ENCODE measurements around the gene HELB. TPM values are rescaled to one million over a fixed set of nuclear protein-coding genes. Genes with fewer than 3 reads are reported as not detected.

The HELB gene
- total and polyA plus RNA-seq, 7 donors = 0.25 to 1.9 (median 0.90) TPM

GRCh38 chr12:66319266-66319954 lies 17.1 kb downstream of the HELB start:
- no peak overlapping the region for H3K4me3 ChIP-seq
- intact Hi-C loops (cut with DNase I) = no loop called here
- H3K4me1 ChIP-seq = no peaks in the 10 kb centered on the region
- H3K27ac ChIP-seq = no peak overlapping the region
- no peak for DNase-seq
- no peak for TF ChIP-seq CTCF (IDR thresholded peaks at IDR 0.05)
- ATAC-seq = no peak
- peaks cover 2 to 12% of the 10 kb centered on the region in 2 donors for H3K36me3 ChIP-seq (ENCODE audit: insufficient read depth in 1 of 2, low read depth in 1 of 2)
- no peaks in the 10 kb centered on the region for H3K9me3 ChIP-seq
- no peaks in the 10 kb centered on the region for H3K27me3 ChIP-seq (ENCODE audit: insufficient read depth in 3 of 3, low read length in 2 of 3)
- WGBS, 3 donors = 59 to 83% (median 60%) methylated on average over 4 of the region's 4 CpGs

- TF ChIP-seq CTCF (IDR thresholded peaks at IDR 0.05) = no peak
- intact Hi-C loops (cut with DNase I) = no loop called here
- Histone ChIP-seq H3K27me3 (ENCODE audit: insufficient read depth in 3 of 3, low read length in 2 of 3) (no peaks in the 10 kb centered on the region), H3K4me3 (no peak overlapping the region), H3K4me1 (no peaks in the 10 kb centered on the region), H3K9me3 (no peaks in the 10 kb centered on the region), H3K27ac (no peak overlapping the region), H3K36me3 (ENCODE audit: insufficient read depth in 1 of 2, low read depth in 1 of 2) (peaks cover 2 to 14% of the 10 kb centered on the region in 2 donors)
- ATAC-seq = no peak
- no peak for DNase-seq
- 95 to 96% (median 96%) methylated on average over 3 of the region's 3 CpGs for WGBS, 3 donors
Observed at GRCh38 chr12:66320996-66321395, 18.7 kb downstream of the HELB start.

GRCh38 chr12:66321435-66321834 lies 19.1 kb downstream of the HELB start:
- no peaks in the 10 kb centered on the region for H3K27me3 ChIP-seq (ENCODE audit: insufficient read depth in 3 of 3, low read length in 2 of 3)
- intact Hi-C loops (cut with DNase I) = no loop called here
- no peaks in the 10 kb centered on the region for H3K9me3 ChIP-seq
- no peak for ATAC-seq
- no peak for DNase-seq
- TF ChIP-seq CTCF (IDR thresholded peaks at IDR 0.05) = no peak
- H3K4me1 ChIP-seq = no peaks in the 10 kb centered on the region
- no peak overlapping the region for H3K4me3 ChIP-seq
- H3K27ac ChIP-seq = no peak overlapping the region
- H3K36me3 ChIP-seq (ENCODE audit: insufficient read depth in 1 of 2, low read depth in 1 of 2) = peaks cover 2 to 12% of the 10 kb centered on the region in 2 donors

- DNase-seq (no peak), ATAC-seq (no peak)
- no peaks in the 10 kb centered on the region for H3K4me1 ChIP-seq
- H3K27ac ChIP-seq = no peak overlapping the region
- intact Hi-C loops (cut with DNase I) = no loop called here
- no peaks in the 10 kb centered on the region for H3K9me3 ChIP-seq
- TF ChIP-seq CTCF (IDR thresholded peaks at IDR 0.05) = no peak
- peaks cover 2 to 10% of the 10 kb centered on the region in 2 donors for H3K36me3 ChIP-seq (ENCODE audit: insufficient read depth in 1 of 2, low read depth in 1 of 2)
- H3K27me3 ChIP-seq (ENCODE audit: insufficient read depth in 3 of 3, low read length in 2 of 3) = no peaks in the 10 kb centered on the region
- WGBS, 3 donors = 80 to 93% (median 92%) methylated on average over 1 of the region's 1 CpG
- no peak overlapping the region for H3K4me3 ChIP-seq
Observed at GRCh38 chr12:66323017-66323416, 20.7 kb downstream of the HELB start.

GRCh38 chr12:66329941-66330340 lies 27.6 kb downstream of the HELB start:
- no peak for TF ChIP-seq CTCF (IDR thresholded peaks at IDR 0.05)
- H3K9me3 ChIP-seq = no peaks in the 10 kb centered on the region
- WGBS, 3 donors = 62 to 77% (median 65%) methylated on average over 5 of the region's 5 CpGs
- H3K4me1 ChIP-seq = no peaks in the 10 kb centered on the region
- no peak overlapping the region for H3K27ac ChIP-seq
- DNase-seq (no peak), ATAC-seq (no peak)
- H3K36me3 ChIP-seq (ENCODE audit: insufficient read depth in 1 of 2, low read depth in 1 of 2) = peaks cover 0 to 14% of the 10 kb centered on the region in 2 donors
- intact Hi-C loops (cut with DNase I) = no loop called here
- H3K4me3 ChIP-seq = no peak overlapping the region
- H3K27me3 ChIP-seq (ENCODE audit: insufficient read depth in 3 of 3, low read length in 2 of 3) = no peaks in the 10 kb centered on the region

Measured in psoas muscle (tissue), 8 donors.